ENCODE results near the gene OR1J1.

- TF ChIP-seq, protein P1, sequence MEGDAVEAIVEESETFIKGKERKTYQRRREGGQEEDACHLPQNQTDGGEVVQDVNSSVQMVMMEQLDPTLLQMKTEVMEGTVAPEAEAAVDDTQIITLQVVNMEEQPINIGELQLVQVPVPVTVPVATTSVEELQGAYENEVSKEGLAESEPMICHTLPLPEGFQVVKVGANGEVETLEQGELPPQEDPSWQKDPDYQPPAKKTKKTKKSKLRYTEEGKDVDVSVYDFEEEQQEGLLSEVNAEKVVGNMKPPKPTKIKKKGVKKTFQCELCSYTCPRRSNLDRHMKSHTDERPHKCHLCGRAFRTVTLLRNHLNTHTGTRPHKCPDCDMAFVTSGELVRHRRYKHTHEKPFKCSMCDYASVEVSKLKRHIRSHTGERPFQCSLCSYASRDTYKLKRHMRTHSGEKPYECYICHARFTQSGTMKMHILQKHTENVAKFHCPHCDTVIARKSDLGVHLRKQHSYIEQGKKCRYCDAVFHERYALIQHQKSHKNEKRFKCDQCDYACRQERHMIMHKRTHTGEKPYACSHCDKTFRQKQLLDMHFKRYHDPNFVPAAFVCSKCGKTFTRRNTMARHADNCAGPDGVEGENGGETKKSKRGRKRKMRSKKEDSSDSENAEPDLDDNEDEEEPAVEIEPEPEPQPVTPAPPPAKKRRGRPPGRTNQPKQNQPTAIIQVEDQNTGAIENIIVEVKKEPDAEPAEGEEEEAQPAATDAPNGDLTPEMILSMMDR (conservative IDR thresholded peaks at IDR 0.05; ENCODE audit: low read depth, low read length), result no peak
- TF ChIP-seq EZH2 (IDR thresholded peaks at IDR 0.05; ENCODE audit: low read length, unreplicated experiment) (no peak), EZH2phosphoT487 (IDR thresholded peaks at IDR 0.05; ENCODE audit: borderline replicate concordance, low read length) (no peak)
These were observed at the start of gene OR1J1 for GRCh38 chr9:122477826-122478225.
